Adrenal gland (tissue), 5 donors: ENCODE measurements around the gene GNAL.

Experiments
- CTCF ChIP-seq, 6 experiments: fragments of 450-650 bp in 4 of 6; fragments of 200-600 bp in 2 of 6; sonication (generic) in 1 of 6; IDR thresholded peaks; 1 replicate in 5 of 6; 2 replicates in 1 of 6; pipeline versions ENCODE4 v1.5.1 to v1.8.0; 2016 to 2021; ENCODE audit warnings: antibody characterized with exemption in 6 of 6, mild to moderate bottlenecking in 2 of 6, moderate library complexity in 1 of 6
- POLR2A ChIP-seq, 2 donors: fragments of 450-650 bp; IDR thresholded peaks; one replicate each; pipeline ENCODE4 v1.6.1; 2017; ENCODE audit warnings: antibody characterized with exemption in 2 of 2, mild to moderate bottlenecking in 2 of 2, moderate library complexity in 1 of 2
- donor health status: DM: no; HTN: no; CAD: no.

- TF ChIP-seq CTCF (IDR thresholded peaks at IDR 0.05) (no peak), POLR2A (IDR thresholded peaks at IDR 0.05) (no peak)
Measured at GRCh38 chr18:11885278-11885947, 196.3 kb downstream of the GNAL start.
